Measurements from ENCODE around the gene DROSHA. TPM values are rescaled to one million over a fixed set of nuclear protein-coding genes. Genes with fewer than 3 reads are reported as not detected.

The DROSHA gene
- total RNA-seq: 73.6 TPM

GRCh38 chr5:31531888-31532547, at the start of gene DROSHA, which contains the start of gene C5orf22:
DROSHA (minus strand) TSS chr5:31532093; CDS start chr5:31529059, 3,034 bp downstream.
C5orf22 (plus strand) TSS chr5:31532301; CDS start chr5:31532393, 92 bp downstream.

Small RNAs within 50 kb of the gene (small RNA-seq; reads per million reads assigned to genes)
- gene RF00019 (ENCODE audit: low replicate concordance): not detected

Other genes starting within 250 kb of the DROSHA start
- 34.5 TPM for gene C5orf22, start 208 bp upstream of the DROSHA start, total RNA-seq
- 25.3 TPM for gene PDZD2, start 107.0 kb upstream of the DROSHA start, total RNA-seq

All from metanephros (tissue), 2 donors.